ENCODE results near the gene CFAP61. TPM values are rescaled to one million over a fixed set of nuclear protein-coding genes. Genes with fewer than 3 reads are reported as not detected.

Gene CFAP61
- total RNA-seq, 1 donor from 2014 or later: not detected

DNA sequence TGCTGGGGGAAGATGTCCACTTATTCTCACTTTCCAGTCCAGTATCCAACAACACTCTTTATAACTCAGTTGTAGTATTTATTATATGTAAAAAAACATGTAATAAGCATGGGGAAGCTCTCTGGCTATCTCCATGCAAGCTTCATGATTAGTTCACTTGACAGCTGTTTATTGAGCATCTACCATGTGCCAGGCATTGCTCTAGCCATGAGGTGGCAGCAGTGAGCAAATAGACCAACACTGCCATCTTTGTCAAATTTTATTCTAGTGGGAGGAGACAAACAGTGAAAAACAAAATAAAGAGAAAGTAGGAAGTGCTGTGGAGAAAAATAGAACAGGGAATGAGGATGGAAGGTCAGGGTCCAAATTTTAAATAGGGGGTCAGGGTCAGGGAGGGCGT, 131.8 kb downstream of the CFAP61 start:
- Mint-ChIP-seq H3K9me3 (ENCODE audit: low read depth) (peaks cover 9% of the 10 kb centered on the region), H3K36me3 (ENCODE audit: low read depth) (no peaks in the 10 kb centered on the region), H3K27ac (ENCODE audit: unreplicated experiment) (no peak overlapping the region), H3K27me3 (ENCODE audit: low read depth) (peaks cover 1% of the 10 kb centered on the region), H3K4me1 (ENCODE audit: low read depth) (no peaks in the 10 kb centered on the region), H3K4me3 (ENCODE audit: unreplicated experiment) (no peak overlapping the region)
- TF ChIP-seq, protein P1, sequence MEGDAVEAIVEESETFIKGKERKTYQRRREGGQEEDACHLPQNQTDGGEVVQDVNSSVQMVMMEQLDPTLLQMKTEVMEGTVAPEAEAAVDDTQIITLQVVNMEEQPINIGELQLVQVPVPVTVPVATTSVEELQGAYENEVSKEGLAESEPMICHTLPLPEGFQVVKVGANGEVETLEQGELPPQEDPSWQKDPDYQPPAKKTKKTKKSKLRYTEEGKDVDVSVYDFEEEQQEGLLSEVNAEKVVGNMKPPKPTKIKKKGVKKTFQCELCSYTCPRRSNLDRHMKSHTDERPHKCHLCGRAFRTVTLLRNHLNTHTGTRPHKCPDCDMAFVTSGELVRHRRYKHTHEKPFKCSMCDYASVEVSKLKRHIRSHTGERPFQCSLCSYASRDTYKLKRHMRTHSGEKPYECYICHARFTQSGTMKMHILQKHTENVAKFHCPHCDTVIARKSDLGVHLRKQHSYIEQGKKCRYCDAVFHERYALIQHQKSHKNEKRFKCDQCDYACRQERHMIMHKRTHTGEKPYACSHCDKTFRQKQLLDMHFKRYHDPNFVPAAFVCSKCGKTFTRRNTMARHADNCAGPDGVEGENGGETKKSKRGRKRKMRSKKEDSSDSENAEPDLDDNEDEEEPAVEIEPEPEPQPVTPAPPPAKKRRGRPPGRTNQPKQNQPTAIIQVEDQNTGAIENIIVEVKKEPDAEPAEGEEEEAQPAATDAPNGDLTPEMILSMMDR (IDR thresholded peaks at IDR 0.05): peak; percentile 45
- no peak for DNase-seq (ENCODE audit: low spot score)

DNA sequence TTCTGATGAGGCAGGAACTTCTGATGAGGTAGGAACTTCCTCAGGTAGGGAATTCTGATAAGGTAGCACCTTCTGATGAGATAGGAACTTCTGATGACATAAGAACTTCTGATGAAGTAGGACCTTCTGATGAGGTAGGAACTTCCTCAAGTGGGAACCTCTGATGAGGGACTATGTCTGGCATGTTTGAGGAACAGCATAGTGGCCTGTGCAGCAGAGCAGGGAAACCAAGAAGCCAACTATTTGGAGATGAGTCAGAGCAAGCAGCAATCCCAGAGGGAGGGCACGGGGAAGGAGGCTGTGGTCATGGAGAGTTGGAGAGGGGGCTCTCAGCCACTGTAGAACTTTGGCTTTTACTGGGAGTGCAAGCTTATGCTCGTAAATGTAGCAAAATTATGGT, 132.4 kb downstream of the CFAP61 start:
- H3K27me3 Mint-ChIP-seq (ENCODE audit: low read depth): peaks cover 1% of the 10 kb centered on the region
- no peak for DNase-seq (ENCODE audit: low spot score)
- peaks cover 3% of the 10 kb centered on the region for H3K9me3 Mint-ChIP-seq (ENCODE audit: low read depth)
- no peak overlapping the region for H3K4me3 Mint-ChIP-seq (ENCODE audit: unreplicated experiment)
- no peak overlapping the region for H3K27ac Mint-ChIP-seq (ENCODE audit: unreplicated experiment)
- TF ChIP-seq, protein P1 (IDR thresholded peaks at IDR 0.05): no peak
- no peaks in the 10 kb centered on the region for H3K36me3 Mint-ChIP-seq (ENCODE audit: low read depth)
- no peaks in the 10 kb centered on the region for H3K4me1 Mint-ChIP-seq (ENCODE audit: low read depth)

DNA sequence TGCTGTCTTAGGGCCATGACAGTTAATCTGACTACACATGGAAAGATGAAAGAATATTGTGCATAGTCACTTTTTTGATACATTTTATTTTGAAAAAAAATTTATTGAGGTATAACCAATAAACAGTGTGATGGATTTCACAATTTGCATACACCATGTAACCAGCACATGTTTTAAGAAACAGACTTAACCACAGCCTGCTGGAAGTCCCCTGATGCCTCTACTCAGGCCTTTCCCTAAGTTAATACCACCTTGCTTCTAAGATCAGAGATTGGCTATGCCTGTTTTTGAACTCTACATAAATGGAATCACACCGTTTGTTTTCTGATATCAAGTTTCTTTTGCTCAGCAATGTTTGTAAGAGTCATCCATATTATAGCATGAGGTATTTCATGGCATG, 136.3 kb downstream of the CFAP61 start:
- no peak overlapping the region for H3K27ac Mint-ChIP-seq (ENCODE audit: unreplicated experiment)
- no peaks in the 10 kb centered on the region for H3K4me1 Mint-ChIP-seq (ENCODE audit: low read depth)
- H3K27me3 Mint-ChIP-seq (ENCODE audit: low read depth): peaks cover 7% of the 10 kb centered on the region
- DNase-seq (ENCODE audit: low spot score): no peak
- H3K9me3 Mint-ChIP-seq (ENCODE audit: low read depth): no peaks in the 10 kb centered on the region
- no peaks in the 10 kb centered on the region for H3K36me3 Mint-ChIP-seq (ENCODE audit: low read depth)
- H3K4me3 Mint-ChIP-seq (ENCODE audit: unreplicated experiment): no peak overlapping the region
- TF ChIP-seq, protein P1 (IDR thresholded peaks at IDR 0.05): no peak

DNA sequence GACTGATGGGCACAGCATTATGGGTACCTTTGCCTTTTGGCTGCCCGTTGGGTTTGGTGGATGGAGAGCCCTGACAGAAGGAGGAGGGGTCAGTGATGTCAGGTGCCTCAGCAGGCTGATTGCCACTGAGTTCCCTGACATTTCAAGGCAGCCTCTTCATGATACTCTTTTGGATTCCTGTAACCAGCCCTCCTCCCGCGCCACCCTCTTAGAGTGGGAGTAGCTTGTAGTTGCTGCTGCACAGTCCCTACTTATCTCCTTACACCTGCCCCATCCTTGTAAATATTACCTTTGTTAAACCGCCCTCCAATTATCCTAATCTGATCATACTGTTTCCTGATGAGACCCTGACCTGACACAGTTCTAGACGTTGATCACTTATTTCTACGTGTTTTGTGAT, 140.0 kb downstream of the CFAP61 start:
- no peaks in the 10 kb centered on the region for H3K36me3 Mint-ChIP-seq (ENCODE audit: low read depth)
- peaks cover 3% of the 10 kb centered on the region for H3K9me3 Mint-ChIP-seq (ENCODE audit: low read depth)
- no peak overlapping the region for H3K27ac Mint-ChIP-seq (ENCODE audit: unreplicated experiment)
- no peak for DNase-seq (ENCODE audit: low spot score)
- TF ChIP-seq, protein P1 (IDR thresholded peaks at IDR 0.05): no peak
- no peaks in the 10 kb centered on the region for H3K4me1 Mint-ChIP-seq (ENCODE audit: low read depth)
- no peak overlapping the region for H3K4me3 Mint-ChIP-seq (ENCODE audit: unreplicated experiment)
- H3K27me3 Mint-ChIP-seq (ENCODE audit: low read depth): peaks cover 12% of the 10 kb centered on the region

DNA sequence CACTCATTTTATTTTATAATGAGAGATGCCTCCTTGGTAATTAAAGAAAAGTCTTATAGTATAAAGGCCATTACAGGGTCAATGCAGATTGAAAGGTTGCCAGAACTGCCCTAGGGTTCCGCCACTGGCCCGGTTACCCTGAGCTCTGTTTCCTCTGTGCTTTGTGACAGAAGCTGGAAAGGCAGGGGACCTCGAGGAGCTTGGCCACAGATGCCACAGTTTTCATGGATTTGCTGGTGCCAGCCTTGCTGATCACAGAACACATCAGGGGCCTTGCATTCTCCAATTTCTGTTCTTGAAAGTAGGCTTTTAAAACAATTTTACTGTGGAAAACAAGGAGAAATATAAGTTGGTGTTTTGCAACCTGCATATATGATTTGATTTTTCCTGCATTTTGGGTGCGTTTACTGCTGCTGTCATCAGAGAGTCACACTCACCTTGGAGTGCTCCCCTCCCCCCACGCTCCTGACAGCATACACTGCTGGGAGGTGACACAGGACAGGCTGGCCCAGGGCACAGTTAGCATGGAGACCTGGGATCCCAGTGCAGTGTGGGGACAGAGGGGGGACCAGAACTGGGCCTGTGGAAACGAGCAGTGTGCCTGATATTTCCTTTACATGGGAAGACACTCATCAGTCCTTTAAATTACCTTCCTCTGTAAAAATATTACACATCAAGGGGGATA, 142.8 kb downstream of the CFAP61 start:
- TF ChIP-seq, protein P1 (IDR thresholded peaks at IDR 0.05): no peak
- Mint-ChIP-seq H3K9me3 (ENCODE audit: low read depth) (peaks cover 3% of the 10 kb centered on the region), H3K4me1 (ENCODE audit: low read depth) (no peaks in the 10 kb centered on the region), H3K27ac (ENCODE audit: unreplicated experiment) (no peak overlapping the region), H3K36me3 (ENCODE audit: low read depth) (no peaks in the 10 kb centered on the region), H3K4me3 (ENCODE audit: unreplicated experiment) (no peak overlapping the region), H3K27me3 (ENCODE audit: low read depth) (peaks cover 21% of the 10 kb centered on the region)
- DNase-seq (ENCODE audit: low spot score): no peak
